H1 (cell line): ENCODE measurements around the gene NEDD4L. TPM values are rescaled to one million over a fixed set of nuclear protein-coding genes. Genes with fewer than 3 reads are reported as not detected.

Experiments
- CTCF ChIA-PET: fragments of 300-600 bp; sonication (Branson Sonifier 250); formaldehyde crosslinking; loops from one replicate; lab custom pipeline; 2021; ENCODE audit not compliant: partially characterized antibody; lab: Charles Lee
- POLR2A ChIA-PET: fragments of 300-600 bp; sonication (Branson Sonifier 250); formaldehyde crosslinking; loops from one replicate; lab custom pipeline; 2021; ENCODE audit warnings: inconsistent platforms; ENCODE audit not compliant: partially characterized antibody; lab: Charles Lee
- DNase-seq, 2 experiments: peaks; one replicate each; pipeline versions ENCODE4 v3.0.0 to v3.0.0-alpha.2; 2010 to 2022; ENCODE audit warnings: low spot score in 2 of 2, low read depth in 1 of 2, mixed read lengths in 1 of 2
- FAIRE-seq: peaks from 2 replicates; lab custom pipeline; 2011; peaks lifted over from hg19 to GRCh38; lab: Jason Lieb, UNC
- H2AFZ ChIP-seq: 2 replicates; pipeline ENCODE4 v1.8.1; 2012; ENCODE audit warnings: low read length, inconsistent platforms
- H2AK5ac ChIP-seq: 2 replicates; pipeline ENCODE4 v1.6.1; 2013; ENCODE audit warnings: low read depth, low read length
- H2BK120ac ChIP-seq: replicated peaks from 2 replicates; pipeline ENCODE3; 2013; ENCODE audit warnings: low read depth, low read length, inconsistent platforms
- H2BK12ac ChIP-seq: 2 replicates; pipeline ENCODE4 v1.6.1; 2013; ENCODE audit warnings: low read depth, low read length
- H2BK15ac ChIP-seq: 2 replicates; pipeline ENCODE4 v1.6.1; 2013; ENCODE audit warnings: low read length
- H2BK20ac ChIP-seq: 2 replicates; pipeline ENCODE4 v1.6.1; 2013; ENCODE audit warnings: low read length
- H2BK5ac ChIP-seq: 2 replicates; pipeline ENCODE4 v1.6.1; 2013; ENCODE audit warnings: low read depth, low read length
- H3K14ac ChIP-seq: 2 replicates; pipeline ENCODE4 v1.6.1; 2013; ENCODE audit warnings: inconsistent platforms; ENCODE audit not compliant: insufficient read length
- H3K18ac ChIP-seq: 2 replicates; pipeline ENCODE4 v1.6.1; 2013; ENCODE audit warnings: low read length; ENCODE audit errors: extremely low read depth
- H3K23ac ChIP-seq: 2 replicates; pipeline ENCODE4 v1.6.1; 2013; ENCODE audit warnings: inconsistent platforms; ENCODE audit not compliant: insufficient read length
- H3K23me2 ChIP-seq: 2 replicates; pipeline ENCODE4 v1.6.1; 2013; ENCODE audit warnings: low read depth, low read length
- H3K27ac ChIP-seq: 2 replicates; pipeline ENCODE4 v1.6.1; 2011; ENCODE audit warnings: low read depth, low read length, inconsistent platforms
- H3K27me3 ChIP-seq, 4 experiments: replicated peaks in 1 of 4; 1 replicate in 1 of 4; 2 replicates in 3 of 4; pipeline versions ENCODE4 v1.6.1 to v1.8.1; 2011 to 2013; ENCODE audit warnings: low read length in 3 of 4, mild to moderate bottlenecking in 3 of 4, inconsistent platforms in 2 of 4, mixed read lengths in 2 of 4, moderate library complexity in 1 of 4; ENCODE audit not compliant: control insufficient read depth in 3 of 4, insufficient read depth in 3 of 4; ENCODE audit errors: extremely low read depth in 1 of 4
- H3K36me3 ChIP-seq, 4 experiments: 2 replicates each; pipeline versions ENCODE4 v1.6.1 to v1.8.1; 2011 to 2013; ENCODE audit warnings: mild to moderate bottlenecking in 4 of 4, low read length in 3 of 4, moderate library complexity in 2 of 4, control low read depth in 1 of 4, inconsistent platforms in 1 of 4; ENCODE audit not compliant: insufficient read depth in 4 of 4, control insufficient read depth in 2 of 4
- H3K4ac ChIP-seq: replicated peaks from 2 replicates; pipeline ENCODE3; 2013; ENCODE audit warnings: low read length, low read depth, mixed read lengths, inconsistent platforms; ENCODE audit not compliant: insufficient read length
- H3K4me1 ChIP-seq, 4 experiments: replicated peaks in 1 of 4; 1 replicate in 1 of 4; 2 replicates in 3 of 4; pipeline versions ENCODE4 v1.6.1 to v1.8.1; 2011 to 2013; ENCODE audit warnings: low read length in 3 of 4, inconsistent platforms in 2 of 4, mixed read lengths in 1 of 4; ENCODE audit not compliant: insufficient read depth in 4 of 4, control insufficient read depth in 3 of 4
- H3K4me2 ChIP-seq, 2 experiments: 2 replicates each; pipeline versions ENCODE4 v1.6.1 to v1.8.1; 2011 to 2013; ENCODE audit warnings: low read depth in 2 of 2, low read length in 2 of 2, control low read depth in 1 of 2, inconsistent platforms in 1 of 2, mild to moderate bottlenecking in 1 of 2; ENCODE audit not compliant: insufficient read depth in 1 of 2
- H3K4me3 ChIP-seq, 4 experiments: fragments of 200-600, 300-600 bp in 1 of 4; sonication (generic), shearing (Covaris generic), sonication (Bioruptor Twin) in 1 of 4; 2 replicates each; pipeline versions ENCODE4 v1.5.1 to v1.8.1; 2011 to 2016; ENCODE audit warnings: low read length in 4 of 4, low read depth in 3 of 4, control low read depth in 2 of 4, inconsistent platforms in 2 of 4, mild to moderate bottlenecking in 2 of 4, mixed read lengths in 1 of 4, moderate library complexity in 1 of 4; ENCODE audit not compliant: insufficient read depth in 2 of 4; ENCODE audit errors: extremely low read depth in 1 of 4
- H3K56ac ChIP-seq: replicated peaks from 2 replicates; pipeline ENCODE3; 2013; ENCODE audit warnings: low read depth, mild to moderate bottlenecking, mixed read lengths, low read length, inconsistent platforms; ENCODE audit not compliant: insufficient read length
- H3K79me1 ChIP-seq: 2 replicates; pipeline ENCODE4 v1.6.1; 2013; ENCODE audit warnings: low read depth, low read length, control low read depth
- H3K79me2 ChIP-seq, 2 experiments: 2 replicates each; pipeline versions ENCODE4 v1.6.1 to v1.8.1; 2012 to 2013; ENCODE audit warnings: low read length in 2 of 2, mild to moderate bottlenecking in 2 of 2, inconsistent platforms in 1 of 2; ENCODE audit not compliant: insufficient read depth in 2 of 2, control insufficient read depth in 1 of 2
- H3K9ac ChIP-seq, 4 experiments: replicated peaks in 1 of 4; 1 replicate in 1 of 4; 2 replicates in 3 of 4; pipeline versions ENCODE4 v1.6.1 to v1.8.1; 2011 to 2013; ENCODE audit warnings: low read depth in 3 of 4, low read length in 3 of 4, control low read depth in 2 of 4, mild to moderate bottlenecking in 2 of 4, moderate library complexity in 2 of 4, inconsistent platforms in 1 of 4; ENCODE audit errors: extremely low read depth in 1 of 4
- H3K9me3 ChIP-seq, 2 experiments: 2 replicates each; pipeline versions ENCODE4 v1.6.1 to v1.8.1; 2012 to 2013; ENCODE audit warnings: mild to moderate bottlenecking in 2 of 2, moderate library complexity in 2 of 2, control low read depth in 1 of 2, inconsistent platforms in 1 of 2, low read depth in 1 of 2, low read length in 1 of 2, mixed read lengths in 1 of 2; ENCODE audit not compliant: insufficient read depth in 2 of 2
- H4K20me1 ChIP-seq, 2 experiments: replicated peaks in 1 of 2; 2 replicates each; pipeline versions ENCODE3 to v1.8.1; 2011 to 2013; ENCODE audit warnings: inconsistent platforms in 2 of 2, low read length in 2 of 2, mild to moderate bottlenecking in 1 of 2; ENCODE audit not compliant: insufficient read depth in 2 of 2, control insufficient read depth in 1 of 2
- H4K5ac ChIP-seq: 2 replicates; pipeline ENCODE4 v1.6.1; 2013; ENCODE audit warnings: low read length, low read depth, mixed read lengths, inconsistent platforms; ENCODE audit not compliant: insufficient read length
- H4K8ac ChIP-seq: 2 replicates; pipeline ENCODE4 v1.8.0; 2013; ENCODE audit warnings: mild to moderate bottlenecking, moderate library complexity, low read length, inconsistent platforms; ENCODE audit not compliant: insufficient read depth; ENCODE audit errors: extremely low read depth
- H4K91ac ChIP-seq: replicated peaks from 2 replicates; pipeline ENCODE3; 2013; ENCODE audit warnings: low read length, mixed read lengths, inconsistent platforms; ENCODE audit not compliant: insufficient read length
- CHD1 ChIP-seq: IDR thresholded peaks from 2 replicates; pipeline ENCODE4 v1.6.1; 2012; ENCODE audit warnings: low read depth, low read length, improper control_type of control experiment
- KDM5A ChIP-seq: fragments of 200-600 bp; IDR thresholded peaks from 2 replicates; pipeline ENCODE4 v1.7.1; 2012; ENCODE audit warnings: mild to moderate bottlenecking, low read length, inconsistent platforms, mixed read lengths
- SUZ12 ChIP-seq: fragments of 200-600 bp; sonication (generic); IDR thresholded peaks from 2 replicates; pipeline ENCODE4 v1.6.1; 2012; ENCODE audit warnings: mild to moderate bottlenecking, inconsistent platforms, low read length, moderate library complexity, mixed read lengths
- WGBS, 2 experiments: shearing (Covaris generic) in 1 of 2; methylation state at CpG; one replicate each; pipeline versions ENCODE4 v1.1.6 to v1.1.7; 2013 to 2015; ENCODE audit warnings: low lambda C conversion rate in 2 of 2, mixed read lengths in 2 of 2, inconsistent platforms in 1 of 2, low coverage in 1 of 2, missing lambda C conversion rate in 1 of 2; ENCODE audit not compliant: insufficient replicate concordance in 2 of 2, insufficient coverage in 1 of 2, insufficient read length in 1 of 2; ENCODE audit errors: extremely low coverage in 1 of 2, missing lambda C conversion rate in 1 of 2; 5-methylcytosine and 5-hydroxymethylcytosine counted together
- polyA plus RNA-seq, 7 experiments: library from polyadenylated mRNA; depleted of rRNA in 3 of 7; stranded (reverse) in 5 of 7; unstranded in 2 of 7; fragments of >200 nt in 5 of 7; fragments of 200-250 nt in 2 of 7; gene quantifications; 1 replicate in 5 of 7; 2 replicates in 1 of 7; 4 replicates in 1 of 7; pipeline versions ENCODE4 v1.2.1 to v1.2.3, GENCODE V29; 2011 to 2013; ENCODE audit warnings: missing spikeins in 2 of 7, mixed read lengths in 2 of 7
- total RNA-seq: library from RNA; stranded (reverse); fragmentation: NEBNext Ultra II Directional; extraction: Animal tissue kit (Norgen Biotek cat#: 25700); gene quantifications from 2 replicates; pipeline ENCODE4 v1.2.1, GENCODE V29; 2021

Gene NEDD4L
- total and polyA plus RNA-seq, 2 of the 8 experiments (the other 6 are each of a cell fraction or from before 2014, with no cell fraction given): 37.3 to 69.8 TPM

DNA sequence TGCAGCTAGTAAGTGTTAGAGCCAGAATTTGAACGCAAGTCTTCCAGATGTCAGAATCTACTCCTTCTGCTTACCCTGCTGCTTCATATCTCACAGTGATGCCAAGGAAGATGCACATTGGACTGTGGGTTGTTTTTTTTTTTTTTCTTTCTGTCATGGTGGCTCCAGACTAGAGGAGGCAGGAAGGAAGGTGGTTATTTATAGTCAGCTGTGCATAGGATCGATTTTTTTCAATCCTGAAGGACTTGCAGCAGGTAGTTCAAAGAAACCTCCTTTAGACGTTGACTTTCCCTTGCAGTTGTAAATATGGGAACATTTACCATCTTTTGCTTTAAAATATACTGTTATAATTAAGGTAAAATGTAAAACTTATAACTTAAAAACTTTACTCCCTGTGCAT lies 17.3 kb downstream of the NEDD4L start:
- Histone ChIP-seq H3K4me1 (peaks cover 0 to 5% (median 1%) of the 10 kb centered on the region in 4 experiments; a peak in 3 of 7 replicates), H4K5ac (no peak overlapping the region), H3K23me2 (no peaks in the 10 kb centered on the region), H3K9me3 (no peaks in the 10 kb centered on the region), H2AFZ (no peak overlapping the region), H2BK120ac (no peak overlapping the region), H3K27ac (no peak overlapping the region), H3K56ac (no peak overlapping the region), H3K79me1 (peaks cover 10% of the 10 kb centered on the region; the same call in 1 of the 2 replicates), H2BK5ac (no peak overlapping the region), H3K4me2 (no peak overlapping the region), H4K20me1 (peaks cover 3 to 11% of the 10 kb centered on the region in 2 experiments), H2BK15ac (no peak overlapping the region), H3K4me3 (no peak overlapping the region), H2BK20ac (no peak overlapping the region), H4K91ac (no peak overlapping the region), H3K23ac (no peak overlapping the region), H2BK12ac (no peak overlapping the region), H4K8ac (no peak overlapping the region), H3K4ac (no peak overlapping the region), H3K36me3 (no peaks in the 10 kb centered on the region), H3K14ac (no peak overlapping the region), H3K79me2 (peaks cover 10 to 75% of the 10 kb centered on the region in 2 experiments; a peak in 3 of 4 replicates), H3K9ac (no peak overlapping the region), H3K27me3 (no peaks in the 10 kb centered on the region), H3K18ac (no peak overlapping the region), H2AK5ac (no peak overlapping the region)
- 91% methylated on average over 3 of the region's 3 CpGs; no CpG with 5 or more reads in 1 of the 2 experiments for whole genome bisulfite sequencing, 2 experiments
- CTCF ChIA-PET: interaction anchor here (0.8 to 1.8 kb wide), 5 partner anchors 15 to 64 kb away, joined by 3 to 7 read pairs (median 4); no protein-coding TSS in a partner anchor
- POLR2A ChIA-PET: no interaction called here
- DNase-seq (no peak), FAIRE-seq (no peak)
- TF ChIP-seq KDM5A: no peak
- no peak for TF ChIP-seq CHD1
- TF ChIP-seq SUZ12: no peak
